Measurements from ENCODE around the gene POU5F1.

GRCh38 chr6:31203345-31203979, 33.0 kb upstream of the POU5F1 start:
- TF ChIP-seq POLR2AphosphoS5 (IDR thresholded peaks at IDR 0.05) = no peak
- TF ChIP-seq, protein P1, sequence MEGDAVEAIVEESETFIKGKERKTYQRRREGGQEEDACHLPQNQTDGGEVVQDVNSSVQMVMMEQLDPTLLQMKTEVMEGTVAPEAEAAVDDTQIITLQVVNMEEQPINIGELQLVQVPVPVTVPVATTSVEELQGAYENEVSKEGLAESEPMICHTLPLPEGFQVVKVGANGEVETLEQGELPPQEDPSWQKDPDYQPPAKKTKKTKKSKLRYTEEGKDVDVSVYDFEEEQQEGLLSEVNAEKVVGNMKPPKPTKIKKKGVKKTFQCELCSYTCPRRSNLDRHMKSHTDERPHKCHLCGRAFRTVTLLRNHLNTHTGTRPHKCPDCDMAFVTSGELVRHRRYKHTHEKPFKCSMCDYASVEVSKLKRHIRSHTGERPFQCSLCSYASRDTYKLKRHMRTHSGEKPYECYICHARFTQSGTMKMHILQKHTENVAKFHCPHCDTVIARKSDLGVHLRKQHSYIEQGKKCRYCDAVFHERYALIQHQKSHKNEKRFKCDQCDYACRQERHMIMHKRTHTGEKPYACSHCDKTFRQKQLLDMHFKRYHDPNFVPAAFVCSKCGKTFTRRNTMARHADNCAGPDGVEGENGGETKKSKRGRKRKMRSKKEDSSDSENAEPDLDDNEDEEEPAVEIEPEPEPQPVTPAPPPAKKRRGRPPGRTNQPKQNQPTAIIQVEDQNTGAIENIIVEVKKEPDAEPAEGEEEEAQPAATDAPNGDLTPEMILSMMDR (IDR thresholded peaks at IDR 0.05) = no peak
- TF ChIP-seq POLR2A (IDR thresholded peaks at IDR 0.05) = no peak
